ENCODE measurements around the gene DNAH7. TPM values are rescaled to one million over a fixed set of nuclear protein-coding genes. Genes with fewer than 3 reads are reported as not detected.
A peak's percentile ranks its signal among the peaks of the same experiment; 100 is the strongest.

Gene DNAH7
- total and polyA plus RNA-seq, 2 of the 13 experiments (the other 11 are each of a cell fraction or from before 2014, with no cell fraction given) = 0.09 TPM; not detected in 1

DNA sequence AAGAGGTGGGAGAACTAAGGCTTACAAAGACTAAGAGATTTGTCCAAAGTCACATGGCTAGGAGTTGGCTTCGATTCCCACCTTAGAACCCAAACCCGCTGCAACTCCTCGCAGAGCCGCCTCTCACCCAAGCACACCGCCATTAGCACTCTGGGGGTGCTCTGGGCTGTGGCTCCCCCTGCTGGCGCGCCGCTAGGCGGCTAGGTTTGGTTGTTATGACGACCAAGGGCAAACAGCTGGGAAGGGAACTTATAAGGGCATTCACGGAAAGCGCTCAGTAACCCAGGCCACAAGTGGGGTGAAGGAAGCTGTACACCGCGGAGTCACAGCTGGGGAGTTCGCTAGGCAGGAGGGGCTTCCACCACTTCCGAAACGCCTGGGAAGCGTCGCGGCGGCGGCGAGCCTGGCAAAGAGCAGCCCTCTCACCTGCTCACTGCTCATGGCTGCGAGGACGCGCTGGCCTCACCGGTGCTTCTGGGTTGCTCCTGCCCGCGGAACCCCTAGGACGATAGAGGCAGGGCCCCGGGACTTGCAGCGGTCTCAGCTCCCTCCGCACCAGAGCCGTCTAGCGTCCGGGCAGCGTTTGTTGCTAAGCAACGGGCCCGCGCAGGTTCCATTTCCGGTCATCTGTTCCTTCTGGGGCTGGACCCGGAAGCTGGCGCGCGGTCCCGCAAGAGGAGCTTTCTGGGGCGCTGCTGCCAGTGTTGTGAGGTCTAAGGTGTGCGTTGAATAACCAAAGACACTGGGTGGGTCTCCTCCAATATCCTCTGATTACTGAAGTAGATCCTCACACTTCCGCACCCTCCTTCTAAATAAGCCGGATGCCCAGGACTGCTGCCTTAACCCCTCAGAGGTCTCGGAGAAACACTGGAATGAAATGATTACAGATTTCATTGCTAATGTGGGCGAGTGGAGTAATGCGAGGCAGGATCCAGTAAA lies at the start of gene DNAH7 (continued):
- TF ChIP-seq ZEB1 (IDR thresholded peaks at IDR 0.05; ENCODE audit: insufficient replicate concordance, low read depth) (no peak), SNRNP70 (IDR thresholded peaks at IDR 0.05; ENCODE audit: low read depth, low read length) (no peak), KLF16 (CRISPR knock-in tag; IDR thresholded peaks at IDR 0.05) (peak in 1 of 2 experiments; percentile 59; a peak in 1 of 4 replicates), ZSCAN22 (CRISPR knock-in tag; IDR thresholded peaks at IDR 0.05) (no peak), RFX3 (CRISPR knock-in tag; IDR thresholded peaks at IDR 0.05) (peak; percentile 97), RXRA (CRISPR knock-in tag; IDR thresholded peaks at IDR 0.05) (peak; percentile 73; the same call in 1 of the 2 replicates), ZNF337 (CRISPR knock-in tag; IDR thresholded peaks at IDR 0.05; ENCODE audit: borderline replicate concordance, low read depth) (peak; percentile 49; the same call in 1 of the 2 replicates), ZNF431 (CRISPR knock-in tag; IDR thresholded peaks at IDR 0.05; ENCODE audit: borderline replicate concordance, low read depth) (no peak), TEAD3 (CRISPR knock-in tag; optimal IDR thresholded peaks at IDR 0.05; ENCODE audit: borderline replicate concordance) (peak; percentile 31), MIER2 (CRISPR knock-in tag; IDR thresholded peaks at IDR 0.05) (peak; percentile 72), EHMT2 (IDR thresholded peaks at IDR 0.05; ENCODE audit: borderline replicate concordance, low read depth, low read length) (no peak; the same call in 1 of the 2 replicates), ZNF839 (CRISPR knock-in tag; IDR thresholded peaks at IDR 0.05; ENCODE audit: borderline replicate concordance) (peak; percentile 85; the same call in 1 of the 2 replicates), ATRX (CRISPR knock-in tag; IDR thresholded peaks at IDR 0.05; ENCODE audit: borderline replicate concordance) (no peak)
- TF ChIP-seq, protein P1, sequence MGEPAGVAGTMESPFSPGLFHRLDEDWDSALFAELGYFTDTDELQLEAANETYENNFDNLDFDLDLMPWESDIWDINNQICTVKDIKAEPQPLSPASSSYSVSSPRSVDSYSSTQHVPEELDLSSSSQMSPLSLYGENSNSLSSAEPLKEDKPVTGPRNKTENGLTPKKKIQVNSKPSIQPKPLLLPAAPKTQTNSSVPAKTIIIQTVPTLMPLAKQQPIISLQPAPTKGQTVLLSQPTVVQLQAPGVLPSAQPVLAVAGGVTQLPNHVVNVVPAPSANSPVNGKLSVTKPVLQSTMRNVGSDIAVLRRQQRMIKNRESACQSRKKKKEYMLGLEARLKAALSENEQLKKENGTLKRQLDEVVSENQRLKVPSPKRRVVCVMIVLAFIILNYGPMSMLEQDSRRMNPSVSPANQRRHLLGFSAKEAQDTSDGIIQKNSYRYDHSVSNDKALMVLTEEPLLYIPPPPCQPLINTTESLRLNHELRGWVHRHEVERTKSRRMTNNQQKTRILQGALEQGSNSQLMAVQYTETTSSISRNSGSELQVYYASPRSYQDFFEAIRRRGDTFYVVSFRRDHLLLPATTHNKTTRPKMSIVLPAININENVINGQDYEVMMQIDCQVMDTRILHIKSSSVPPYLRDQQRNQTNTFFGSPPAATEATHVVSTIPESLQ (CRISPR knock-in tag; conservative IDR thresholded peaks at IDR 0.05) = no peak
- TF ChIP-seq, protein P2, sequence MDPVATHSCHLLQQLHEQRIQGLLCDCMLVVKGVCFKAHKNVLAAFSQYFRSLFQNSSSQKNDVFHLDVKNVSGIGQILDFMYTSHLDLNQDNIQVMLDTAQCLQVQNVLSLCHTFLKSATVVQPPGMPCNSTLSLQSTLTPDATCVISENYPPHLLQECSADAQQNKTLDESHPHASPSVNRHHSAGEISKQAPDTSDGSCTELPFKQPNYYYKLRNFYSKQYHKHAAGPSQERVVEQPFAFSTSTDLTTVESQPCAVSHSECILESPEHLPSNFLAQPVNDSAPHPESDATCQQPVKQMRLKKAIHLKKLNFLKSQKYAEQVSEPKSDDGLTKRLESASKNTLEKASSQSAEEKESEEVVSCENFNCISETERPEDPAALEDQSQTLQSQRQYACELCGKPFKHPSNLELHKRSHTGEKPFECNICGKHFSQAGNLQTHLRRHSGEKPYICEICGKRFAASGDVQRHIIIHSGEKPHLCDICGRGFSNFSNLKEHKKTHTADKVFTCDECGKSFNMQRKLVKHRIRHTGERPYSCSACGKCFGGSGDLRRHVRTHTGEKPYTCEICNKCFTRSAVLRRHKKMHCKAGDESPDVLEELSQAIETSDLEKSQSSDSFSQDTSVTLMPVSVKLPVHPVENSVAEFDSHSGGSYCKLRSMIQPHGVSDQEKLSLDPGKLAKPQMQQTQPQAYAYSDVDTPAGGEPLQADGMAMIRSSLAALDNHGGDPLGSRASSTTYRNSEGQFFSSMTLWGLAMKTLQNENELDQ (CRISPR knock-in tag; IDR thresholded peaks at IDR 0.05; ENCODE audit: borderline replicate concordance) = no peak
- TF ChIP-seq, protein P3, sequence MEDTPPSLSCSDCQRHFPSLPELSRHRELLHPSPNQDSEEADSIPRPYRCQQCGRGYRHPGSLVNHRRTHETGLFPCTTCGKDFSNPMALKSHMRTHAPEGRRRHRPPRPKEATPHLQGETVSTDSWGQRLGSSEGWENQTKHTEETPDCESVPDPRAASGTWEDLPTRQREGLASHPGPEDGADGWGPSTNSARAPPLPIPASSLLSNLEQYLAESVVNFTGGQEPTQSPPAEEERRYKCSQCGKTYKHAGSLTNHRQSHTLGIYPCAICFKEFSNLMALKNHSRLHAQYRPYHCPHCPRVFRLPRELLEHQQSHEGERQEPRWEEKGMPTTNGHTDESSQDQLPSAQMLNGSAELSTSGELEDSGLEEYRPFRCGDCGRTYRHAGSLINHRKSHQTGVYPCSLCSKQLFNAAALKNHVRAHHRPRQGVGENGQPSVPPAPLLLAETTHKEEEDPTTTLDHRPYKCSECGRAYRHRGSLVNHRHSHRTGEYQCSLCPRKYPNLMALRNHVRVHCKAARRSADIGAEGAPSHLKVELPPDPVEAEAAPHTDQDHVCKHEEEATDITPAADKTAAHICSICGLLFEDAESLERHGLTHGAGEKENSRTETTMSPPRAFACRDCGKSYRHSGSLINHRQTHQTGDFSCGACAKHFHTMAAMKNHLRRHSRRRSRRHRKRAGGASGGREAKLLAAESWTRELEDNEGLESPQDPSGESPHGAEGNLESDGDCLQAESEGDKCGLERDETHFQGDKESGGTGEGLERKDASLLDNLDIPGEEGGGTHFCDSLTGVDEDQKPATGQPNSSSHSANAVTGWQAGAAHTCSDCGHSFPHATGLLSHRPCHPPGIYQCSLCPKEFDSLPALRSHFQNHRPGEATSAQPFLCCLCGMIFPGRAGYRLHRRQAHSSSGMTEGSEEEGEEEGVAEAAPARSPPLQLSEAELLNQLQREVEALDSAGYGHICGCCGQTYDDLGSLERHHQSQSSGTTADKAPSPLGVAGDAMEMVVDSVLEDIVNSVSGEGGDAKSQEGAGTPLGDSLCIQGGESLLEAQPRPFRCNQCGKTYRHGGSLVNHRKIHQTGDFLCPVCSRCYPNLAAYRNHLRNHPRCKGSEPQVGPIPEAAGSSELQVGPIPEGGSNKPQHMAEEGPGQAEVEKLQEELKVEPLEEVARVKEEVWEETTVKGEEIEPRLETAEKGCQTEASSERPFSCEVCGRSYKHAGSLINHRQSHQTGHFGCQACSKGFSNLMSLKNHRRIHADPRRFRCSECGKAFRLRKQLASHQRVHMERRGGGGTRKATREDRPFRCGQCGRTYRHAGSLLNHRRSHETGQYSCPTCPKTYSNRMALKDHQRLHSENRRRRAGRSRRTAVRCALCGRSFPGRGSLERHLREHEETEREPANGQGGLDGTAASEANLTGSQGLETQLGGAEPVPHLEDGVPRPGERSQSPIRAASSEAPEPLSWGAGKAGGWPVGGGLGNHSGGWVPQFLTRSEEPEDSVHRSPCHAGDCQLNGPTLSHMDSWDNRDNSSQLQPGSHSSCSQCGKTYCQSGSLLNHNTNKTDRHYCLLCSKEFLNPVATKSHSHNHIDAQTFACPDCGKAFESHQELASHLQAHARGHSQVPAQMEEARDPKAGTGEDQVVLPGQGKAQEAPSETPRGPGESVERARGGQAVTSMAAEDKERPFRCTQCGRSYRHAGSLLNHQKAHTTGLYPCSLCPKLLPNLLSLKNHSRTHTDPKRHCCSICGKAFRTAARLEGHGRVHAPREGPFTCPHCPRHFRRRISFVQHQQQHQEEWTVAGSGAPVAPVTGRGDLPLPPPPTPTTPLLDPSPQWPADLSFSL (CRISPR knock-in tag; IDR thresholded peaks at IDR 0.05) = no peak

Data from HepG2 (cell line).